Mononuclear cell (primary cell): ENCODE measurements around the gene FBP2. TPM values are rescaled to one million over a fixed set of nuclear protein-coding genes. Genes with fewer than 3 reads are reported as not detected.
"Not testable (repeated sequence)": the region's sequence is repeated elsewhere in the genome, so short reads cannot be mapped to it uniquely, and the experiment has no call there.

Experiments
- H3K27me3 ChIP-seq: 2 replicates; pipeline ENCODE4 v1.6.0; 2011; ENCODE audit warnings: low read length, control low read depth; ENCODE audit not compliant: insufficient read depth
- H3K4me1 ChIP-seq: 2 replicates; pipeline ENCODE4 v1.5.1; 2011; ENCODE audit warnings: mild to moderate bottlenecking, low read length, control low read depth; ENCODE audit not compliant: insufficient read depth
- H3K4me3 ChIP-seq: 2 replicates; pipeline ENCODE4 v1.5.1; 2011; ENCODE audit warnings: mild to moderate bottlenecking, low read length, moderate library complexity
- H3K9me3 ChIP-seq: 2 replicates; pipeline ENCODE4 v1.5.1; 2011; ENCODE audit warnings: low read depth, mild to moderate bottlenecking, control low read depth, low read length
- total RNA-seq: library from RNA; depleted of rRNA; stranded (reverse); fragments of >200 nt; gene quantifications from one replicate; pipeline ENCODE4 v1.2.3, GENCODE V29; 2012

FBP2 gene
- total RNA-seq, 1 donor, result not detected

- not testable (repeated sequence) for H3K4me1 ChIP-seq
Measured at GRCh38 chr9:94591046-94591545, 2.5 kb downstream of the FBP2 start.

DNA sequence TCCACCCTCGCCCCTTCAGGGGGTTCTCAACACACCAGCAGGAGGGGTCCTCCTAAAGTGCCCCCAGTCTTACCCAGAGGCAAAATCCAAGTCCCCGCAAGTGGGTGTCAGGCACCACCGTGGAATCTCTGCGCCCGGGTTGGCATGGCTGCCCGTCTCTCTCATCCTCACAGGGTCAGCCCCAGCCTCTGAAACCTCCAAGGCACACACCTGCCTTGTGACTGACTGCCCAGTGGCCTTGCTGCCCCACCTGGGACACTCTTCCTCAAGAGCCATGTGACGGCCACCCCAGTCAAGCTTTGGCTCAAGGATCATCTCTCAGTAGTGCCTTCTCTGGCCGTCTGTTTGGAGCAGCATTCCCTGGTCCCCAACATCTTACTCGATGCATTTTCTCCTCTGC lies 4.9 kb downstream of the FBP2 start:
- Histone ChIP-seq H3K4me3 (no peak overlapping the region), H3K27me3 (no peaks in the 10 kb centered on the region), H3K9me3 (no peaks in the 10 kb centered on the region), H3K4me1 (peaks cover 7% of the 10 kb centered on the region)

More at GRCh38 chr9:94591046-94591545, 2.5 kb downstream of the FBP2 start:
- not testable (repeated sequence) for H3K27me3 ChIP-seq, H3K4me3 ChIP-seq, H3K9me3 ChIP-seq

GRCh38 chr9:94586814-94587213 lies 6.8 kb downstream of the FBP2 start:
- Histone ChIP-seq H3K27me3 (no peaks in the 10 kb centered on the region), H3K4me1 (peaks cover 7% of the 10 kb centered on the region), H3K4me3 (no peak overlapping the region)

GRCh38 chr9:94586316-94586715 lies 7.3 kb downstream of the FBP2 start:
- Histone ChIP-seq H3K27me3 (no peaks in the 10 kb centered on the region), H3K9me3 (no peaks in the 10 kb centered on the region), H3K4me3 (no peak overlapping the region), H3K4me1 (peaks cover 7% of the 10 kb centered on the region)

More at GRCh38 chr9:94586814-94587213, 6.8 kb downstream of the FBP2 start:
- no peaks in the 10 kb centered on the region for H3K9me3 ChIP-seq

- H3K4me1 ChIP-seq, result peaks cover 7% of the 10 kb centered on the region
Measured at GRCh38 chr9:94584555-94584954, 9.1 kb downstream of the FBP2 start.

GRCh38 chr9:94581728-94582127 lies 11.9 kb downstream of the FBP2 start:
- Histone ChIP-seq H3K4me1 (peaks cover 6% of the 10 kb centered on the region), H3K4me3 (no peak overlapping the region), H3K27me3 (no peaks in the 10 kb centered on the region), H3K9me3 (no peaks in the 10 kb centered on the region)

More at GRCh38 chr9:94584555-94584954, 9.1 kb downstream of the FBP2 start:
- no peaks in the 10 kb centered on the region for H3K27me3 ChIP-seq
- no peaks in the 10 kb centered on the region for H3K9me3 ChIP-seq
- H3K4me3 ChIP-seq, result no peak overlapping the region

- no peaks in the 10 kb centered on the region for H3K27me3 ChIP-seq
- H3K4me1 ChIP-seq, result peaks cover 10% of the 10 kb centered on the region
- H3K9me3 ChIP-seq, result no peaks in the 10 kb centered on the region
- no peak overlapping the region for H3K4me3 ChIP-seq
Measured at GRCh38 chr9:94577571-94577970, 16.1 kb downstream of the FBP2 start.

GRCh38 chr9:94577036-94577435 lies 16.6 kb downstream of the FBP2 start:
- Histone ChIP-seq H3K4me1 (peaks cover 10% of the 10 kb centered on the region), H3K27me3 (no peaks in the 10 kb centered on the region), H3K4me3 (no peak overlapping the region), H3K9me3 (no peaks in the 10 kb centered on the region)

- peaks cover 10% of the 10 kb centered on the region for H3K4me1 ChIP-seq
- H3K27me3 ChIP-seq, result no peaks in the 10 kb centered on the region
- H3K4me3 ChIP-seq, result no peak overlapping the region
- H3K9me3 ChIP-seq, result no peaks in the 10 kb centered on the region
Measured at GRCh38 chr9:94576131-94576530, 17.5 kb downstream of the FBP2 start.

- Histone ChIP-seq H3K9me3 (no peaks in the 10 kb centered on the region), H3K4me1 (no peaks in the 10 kb centered on the region), H3K4me3 (no peak overlapping the region), H3K27me3 (no peaks in the 10 kb centered on the region)
Measured at GRCh38 chr9:94568972-94569712, 24.5 kb downstream of the FBP2 start.

DNA sequence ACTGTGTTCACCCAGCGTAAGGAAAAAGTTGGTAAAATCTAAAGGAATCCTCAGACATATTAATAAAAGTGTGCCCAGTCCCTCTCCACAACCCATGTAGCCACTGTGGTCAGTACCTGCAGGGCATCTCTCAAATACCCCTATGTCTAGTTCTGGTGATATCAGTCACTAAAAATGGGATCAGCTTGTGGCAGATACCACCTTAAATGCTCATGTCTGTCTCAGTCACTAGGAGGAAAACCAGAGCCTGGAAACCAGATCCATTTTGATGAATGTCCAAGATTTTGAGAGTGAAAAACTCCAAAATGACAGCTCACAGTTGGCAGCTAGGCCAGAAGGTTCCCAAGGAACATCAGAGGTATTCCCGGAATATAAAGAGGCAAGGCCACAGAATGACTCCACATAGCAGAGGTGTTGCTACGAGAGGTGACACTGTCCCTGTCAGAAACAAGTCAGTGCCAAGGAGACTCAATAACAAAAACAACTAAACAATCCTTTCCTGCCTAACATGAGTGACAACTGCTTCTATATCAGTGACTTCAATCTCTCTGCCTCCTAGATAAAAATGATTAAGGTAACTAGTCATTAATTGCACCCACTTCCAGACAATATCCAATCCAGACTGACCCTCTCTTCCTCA lies 25.3 kb downstream of the FBP2 start:
- no peaks in the 10 kb centered on the region for H3K9me3 ChIP-seq

DNA sequence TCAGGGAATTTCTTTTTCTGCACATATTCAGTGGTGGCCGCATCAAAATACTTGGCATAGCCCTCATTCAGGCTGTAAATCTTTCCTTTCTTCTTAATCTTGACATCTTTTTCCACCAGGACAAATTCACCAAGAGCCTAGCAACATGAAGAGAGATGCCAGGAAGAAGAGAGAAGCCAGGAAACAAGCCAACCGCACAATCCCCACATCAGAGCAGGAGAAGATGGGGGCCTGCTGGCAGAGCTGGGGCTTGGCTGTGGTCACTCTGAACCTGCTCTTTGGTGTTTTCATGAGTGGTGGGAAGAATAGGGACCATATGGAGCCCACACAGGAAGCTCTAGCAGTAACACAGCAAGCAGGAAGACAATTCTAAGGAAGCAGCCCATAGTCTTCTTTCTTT lies 26.4 kb downstream of the FBP2 start:
- Histone ChIP-seq H3K4me3 (no peak overlapping the region), H3K27me3 (no peaks in the 10 kb centered on the region), H3K4me1 (no peaks in the 10 kb centered on the region), H3K9me3 (no peaks in the 10 kb centered on the region)

More for the DNA sequence above, 25.3 kb downstream of the FBP2 start:
- Histone ChIP-seq H3K27me3 (no peaks in the 10 kb centered on the region), H3K4me1 (no peaks in the 10 kb centered on the region), H3K4me3 (no peak overlapping the region)

- Histone ChIP-seq H3K4me1 (no peaks in the 10 kb centered on the region), H3K4me3 (no peak overlapping the region), H3K27me3 (no peaks in the 10 kb centered on the region), H3K9me3 (no peaks in the 10 kb centered on the region)
Measured at GRCh38 chr9:94566550-94566949, 27.1 kb downstream of the FBP2 start.

DNA sequence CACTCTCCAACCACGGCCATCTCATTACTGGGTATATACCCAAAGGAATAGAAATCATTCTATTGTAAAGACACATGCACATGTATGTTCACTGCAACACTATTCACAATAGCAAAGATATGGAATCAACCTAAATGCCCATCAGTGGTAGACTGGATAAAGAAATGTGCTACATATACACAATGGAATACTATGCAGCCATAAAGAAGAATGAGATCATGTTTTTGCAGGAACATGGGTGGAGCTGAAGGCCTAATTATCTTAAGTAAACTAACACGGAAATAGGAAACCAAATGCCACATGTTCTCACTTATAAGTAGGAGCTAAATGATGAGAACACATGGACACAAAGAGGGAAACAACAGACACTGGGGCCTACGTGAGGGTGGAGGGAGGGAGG lies 29.3 kb downstream of the FBP2 start:
- H3K4me1 ChIP-seq, H3K4me3 ChIP-seq, H3K9me3 ChIP-seq, H3K27me3 ChIP-seq: not testable (repeated sequence)

DNA sequence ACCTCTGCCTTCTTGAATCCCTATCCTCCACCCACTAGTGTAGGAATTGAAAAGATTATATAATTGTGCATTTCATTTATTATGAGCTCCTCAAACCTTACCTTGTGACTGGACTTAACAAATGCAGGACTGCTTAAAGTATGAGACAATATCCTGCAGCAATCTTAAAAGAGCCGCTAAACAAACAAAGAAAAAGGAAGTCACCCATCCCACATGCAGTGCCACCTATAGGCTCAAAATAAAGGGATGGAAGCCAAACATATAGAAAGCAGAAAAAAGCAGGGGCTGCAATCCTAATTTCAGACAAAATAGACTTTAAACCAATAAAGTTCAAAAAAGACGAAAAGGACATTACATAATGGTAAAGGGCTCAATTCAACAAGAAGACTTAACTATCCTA lies 30.1 kb downstream of the FBP2 start:
- Histone ChIP-seq H3K9me3 (no peaks in the 10 kb centered on the region), H3K4me1 (no peaks in the 10 kb centered on the region), H3K4me3 (no peak overlapping the region), H3K27me3 (no peaks in the 10 kb centered on the region)

GRCh38 chr9:94560237-94560636 lies 33.4 kb downstream of the FBP2 start:
- H3K4me3 ChIP-seq, result no peak overlapping the region
- H3K9me3 ChIP-seq, result no peaks in the 10 kb centered on the region
- H3K27me3 ChIP-seq, result no peaks in the 10 kb centered on the region
- no peaks in the 10 kb centered on the region for H3K4me1 ChIP-seq
